ENCODE data around the gene EFCAB6. TPM values are rescaled to one million over a fixed set of nuclear protein-coding genes. Genes with fewer than 3 reads are reported as not detected.

Gene EFCAB6
- total and polyA plus RNA-seq, 2 donors (not counting 1 experiment from before 2014, with no cell fraction given) = 0.07 to 0.10 TPM

DNA sequence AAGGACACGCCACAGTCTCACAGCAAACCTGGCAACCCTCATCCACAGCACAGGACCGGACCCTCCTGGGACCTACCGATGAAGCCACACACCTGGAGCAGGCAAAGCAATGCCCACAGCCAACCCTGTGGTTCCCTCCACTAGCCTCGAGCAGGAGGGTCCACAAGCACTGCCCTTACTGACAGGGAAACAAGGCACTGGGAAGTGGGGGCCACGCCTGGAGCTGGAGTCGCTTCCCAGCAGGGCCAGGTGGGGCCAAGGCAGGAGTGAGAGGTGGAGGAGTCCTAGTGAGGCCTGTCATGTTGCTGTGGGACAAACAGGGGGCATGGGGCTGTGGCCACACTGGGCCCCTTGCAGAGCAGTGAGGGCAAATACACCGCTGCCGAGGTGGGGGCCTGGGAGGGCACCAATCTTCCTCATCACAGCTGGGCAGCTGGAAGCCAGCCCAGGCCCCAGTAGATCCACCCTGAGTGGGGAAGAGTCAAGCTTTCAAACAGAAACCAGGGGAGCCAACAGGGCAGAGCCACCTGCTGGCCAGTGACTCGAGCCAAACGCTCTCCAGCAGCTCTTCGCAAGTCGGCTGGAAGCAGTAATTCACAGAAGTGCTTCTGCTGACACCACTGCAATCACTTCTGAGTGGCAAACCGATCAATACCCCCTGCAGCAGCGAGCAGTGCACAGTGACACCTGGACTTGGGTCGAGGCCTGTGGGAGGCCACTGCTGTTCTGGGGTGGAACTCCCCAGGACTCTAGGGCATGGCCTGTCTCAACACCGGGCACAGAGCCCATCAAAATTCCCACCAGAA, 36.5 kb upstream of the EFCAB6 start:
- H2AFZ ChIP-seq (ENCODE audit: insufficient read depth, low read depth, low read length, poor library complexity, severe bottlenecking) = no peak overlapping the region
- no peak overlapping the region for H3K4me2 ChIP-seq (replicated peaks; ENCODE audit: low read depth, low read length, poor library complexity, severe bottlenecking)
- H3K36me3 ChIP-seq (replicated peaks in 1 of 2; ENCODE audit: control extremely low read depth in 1 of 2, control insufficient read depth in 1 of 2, extremely low read depth in 1 of 2, insufficient read depth in 2 of 2, low read length in 1 of 2) = no peaks in the 10 kb centered on the region
- no peak overlapping the region for H3K4me3 ChIP-seq (ENCODE audit: control extremely low read depth in 1 of 5, extremely low read depth in 1 of 5, insufficient read depth in 1 of 5, low read depth in 2 of 5, low read length in 4 of 5)
- no peaks in the 10 kb centered on the region for H3K79me2 ChIP-seq (ENCODE audit: control insufficient read depth, insufficient read depth, low read length)
- H3K27ac ChIP-seq (ENCODE audit: low read length in 2 of 2) = no peak overlapping the region
- no peak for ATAC-seq (ENCODE audit: low read depth)
- no peak overlapping the region for H3K9ac ChIP-seq (ENCODE audit: low read length)
- TF ChIP-seq EZH2 (IDR thresholded peaks at IDR 0.05; ENCODE audit: borderline replicate concordance, insufficient read depth, low read depth, low read length, poor library complexity, severe bottlenecking) = no peak
- TF ChIP-seq, protein P1, sequence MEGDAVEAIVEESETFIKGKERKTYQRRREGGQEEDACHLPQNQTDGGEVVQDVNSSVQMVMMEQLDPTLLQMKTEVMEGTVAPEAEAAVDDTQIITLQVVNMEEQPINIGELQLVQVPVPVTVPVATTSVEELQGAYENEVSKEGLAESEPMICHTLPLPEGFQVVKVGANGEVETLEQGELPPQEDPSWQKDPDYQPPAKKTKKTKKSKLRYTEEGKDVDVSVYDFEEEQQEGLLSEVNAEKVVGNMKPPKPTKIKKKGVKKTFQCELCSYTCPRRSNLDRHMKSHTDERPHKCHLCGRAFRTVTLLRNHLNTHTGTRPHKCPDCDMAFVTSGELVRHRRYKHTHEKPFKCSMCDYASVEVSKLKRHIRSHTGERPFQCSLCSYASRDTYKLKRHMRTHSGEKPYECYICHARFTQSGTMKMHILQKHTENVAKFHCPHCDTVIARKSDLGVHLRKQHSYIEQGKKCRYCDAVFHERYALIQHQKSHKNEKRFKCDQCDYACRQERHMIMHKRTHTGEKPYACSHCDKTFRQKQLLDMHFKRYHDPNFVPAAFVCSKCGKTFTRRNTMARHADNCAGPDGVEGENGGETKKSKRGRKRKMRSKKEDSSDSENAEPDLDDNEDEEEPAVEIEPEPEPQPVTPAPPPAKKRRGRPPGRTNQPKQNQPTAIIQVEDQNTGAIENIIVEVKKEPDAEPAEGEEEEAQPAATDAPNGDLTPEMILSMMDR (IDR thresholded peaks at IDR 0.05) = no peak
- no peaks in the 10 kb centered on the region for H4K20me1 ChIP-seq (ENCODE audit: control insufficient read depth, insufficient read depth, low read length, poor library complexity, severe bottlenecking)
- H3K4me1 ChIP-seq (ENCODE audit: control insufficient read depth in 2 of 2, insufficient read depth in 2 of 2, low read length in 2 of 2) = no peaks in the 10 kb centered on the region
- CTCF ChIA-PET = no interaction called here
- peaks cover 0 to 9% (median 0%) of the 10 kb centered on the region in 4 experiments for H3K27me3 ChIP-seq (replicated peaks in 1 of 4; ENCODE audit: control extremely low read depth in 1 of 4, control insufficient read depth in 3 of 4, insufficient read depth in 4 of 4, low read length in 3 of 4)
- WGBS (ENCODE audit: insufficient coverage) = 64% methylated on average over 15 of the region's 16 CpGs
- Mint-ChIP-seq H3K4me1 (no peaks in the 10 kb centered on the region), H3K9me3 (ENCODE audit: insufficient read depth) (no peaks in the 10 kb centered on the region), H3K27ac (no peak overlapping the region), H3K4me3 (no peak overlapping the region), H3K27me3 (peaks cover 26% of the 10 kb centered on the region)
- intact Hi-C loops (cut with micrococcal nuclease) = no loop called here
- DNase-seq = no peak
- no peaks in the 10 kb centered on the region for H3K9me3 ChIP-seq (ENCODE audit: control extremely low read depth in 1 of 3, control insufficient read depth in 2 of 3, insufficient read depth in 1 of 3, low read length in 2 of 3)
- POLR2A ChIA-PET = no interaction called here
